Neural cell (in vitro differentiated cells): ENCODE data around the gene CCDC182. TPM values are rescaled to one million over a fixed set of nuclear protein-coding genes. Genes with fewer than 3 reads are reported as not detected.

Experiments used
- H2AFZ ChIP-seq: fragments of 200-600, 300-800 bp; sonication (generic), shearing (Covaris generic); 2 replicates; pipeline ENCODE4 v1.6.0; 2014; ENCODE audit warnings: low read depth, mild to moderate bottlenecking, antibody characterized with exemption, low read length, moderate library complexity
- H3F3A ChIP-seq: fragments of 200-600 bp; shearing (Covaris generic); 2 replicates; pipeline ENCODE4 v1.6.1; 2016; ENCODE audit warnings: mild to moderate bottlenecking, moderate library complexity, mixed read lengths, antibody characterized with exemption, low read length; ENCODE audit not compliant: insufficient read depth, poor library complexity, severe bottlenecking
- H3K27ac ChIP-seq: fragments of 200-600, 300-800 bp; sonication (generic), shearing (Covaris generic); 2 replicates; pipeline ENCODE4 v1.5.1; 2014; ENCODE audit warnings: mild to moderate bottlenecking, low read length, moderate library complexity
- H3K27me3 ChIP-seq: fragments of 300-800, 200-600 bp; sonication (generic), shearing (Covaris generic); 2 replicates; pipeline ENCODE4 v1.6.0; 2014; ENCODE audit warnings: mild to moderate bottlenecking, low read depth, low read length, moderate library complexity; ENCODE audit not compliant: insufficient read depth
- H3K36me3 ChIP-seq: fragments of 300-800, 200-600 bp; sonication (generic), shearing (Covaris generic); 2 replicates; pipeline ENCODE4 v1.5.1; 2014; ENCODE audit warnings: mild to moderate bottlenecking, antibody characterized with exemption, low read length, moderate library complexity; ENCODE audit not compliant: insufficient read depth
- H3K4me2 ChIP-seq: fragments of 300-800, 200-600 bp; sonication (generic), shearing (Covaris generic); 2 replicates; pipeline ENCODE4 v1.6.0; 2014; ENCODE audit warnings: mild to moderate bottlenecking, low read length
- H3K4me3 ChIP-seq: fragments of 300-800, 200-600 bp; sonication (generic), shearing (Covaris generic); 2 replicates; pipeline ENCODE4 v1.5.1; 2014; ENCODE audit warnings: mild to moderate bottlenecking, low read length, moderate library complexity
- H3K79me2 ChIP-seq: fragments of 200-600 bp; shearing (Covaris generic); replicated peaks from 2 replicates; pipeline ENCODE4 v1.6.0; 2014; ENCODE audit warnings: mild to moderate bottlenecking, low read length, moderate library complexity; ENCODE audit not compliant: insufficient read depth
- H3K9ac ChIP-seq: fragments of 300-800, 200-600 bp; sonication (generic), shearing (Covaris generic); 2 replicates; pipeline ENCODE4 v1.6.1; 2016; ENCODE audit warnings: mild to moderate bottlenecking, low read length, mixed read lengths
- H3K9me2 ChIP-seq: fragments of 200-600 bp; shearing (Covaris generic); 2 replicates; pipeline ENCODE4 v1.6.1; 2016; ENCODE audit warnings: mild to moderate bottlenecking, low read length, mixed read lengths; ENCODE audit not compliant: insufficient read depth
- H3K9me3 ChIP-seq: fragments of 200-600, 300-800 bp; sonication (generic), shearing (Covaris generic); 2 replicates; pipeline ENCODE4 v1.6.1; 2016; ENCODE audit warnings: mild to moderate bottlenecking, mixed run types, low read length, moderate library complexity, mixed read lengths
- H4K20me1 ChIP-seq: fragments of 200-600 bp; shearing (Covaris generic); 2 replicates; pipeline ENCODE4 v1.6.1; 2016; ENCODE audit warnings: mild to moderate bottlenecking, mixed run types; ENCODE audit not compliant: insufficient read depth
- CTCF ChIP-seq: fragments of 450-650 bp; IDR thresholded peaks from 2 replicates; pipeline ENCODE4 v1.5.1; 2014; ENCODE audit warnings: antibody characterized with exemption, mild to moderate bottlenecking, moderate library complexity; ENCODE audit not compliant: poor library complexity, severe bottlenecking
- EP300 ChIP-seq: fragments of 450-650 bp; conservative IDR thresholded peaks from 2 replicates; pipeline ENCODE4 v1.6.1; 2014; ENCODE audit warnings: antibody characterized with exemption, mild to moderate bottlenecking, moderate library complexity; ENCODE audit not compliant: poor library complexity, severe bottlenecking
- EZH2 ChIP-seq: fragments of 200-600, 300-800 bp; shearing (Covaris generic), sonication (generic); IDR thresholded peaks from 2 replicates; pipeline ENCODE4 v1.6.1; 2014; ENCODE audit warnings: antibody characterized with exemption, low read length, borderline replicate concordance, mild to moderate bottlenecking; ENCODE audit not compliant: insufficient read depth, poor library complexity, severe bottlenecking
- MXI1 ChIP-seq: fragments of 450-650 bp; conservative IDR thresholded peaks from 2 replicates; pipeline ENCODE4 v1.6.1; 2014; ENCODE audit warnings: antibody characterized with exemption, mild to moderate bottlenecking; ENCODE audit not compliant: poor library complexity, severe bottlenecking
- POLR2AphosphoS5 ChIP-seq: IDR thresholded peaks from 2 replicates; pipeline ENCODE4 v1.6.1; 2012
- RAD21 ChIP-seq: fragments of 450-650 bp; conservative IDR thresholded peaks from 2 replicates; pipeline ENCODE4 v1.6.1; 2014; ENCODE audit warnings: antibody characterized with exemption, mild to moderate bottlenecking, moderate library complexity
- REST ChIP-seq: IDR thresholded peaks from 2 replicates; pipeline ENCODE4 v1.6.1; 2012; ENCODE audit warnings: borderline replicate concordance
- SMC3 ChIP-seq: fragments of 450-650 bp; conservative IDR thresholded peaks from 2 replicates; pipeline ENCODE4 v1.6.1; 2014; ENCODE audit warnings: antibody characterized with exemption, mild to moderate bottlenecking, moderate library complexity; ENCODE audit not compliant: poor library complexity
- TAF1 ChIP-seq: IDR thresholded peaks from 2 replicates; pipeline ENCODE4 v1.6.1; 2012; ENCODE audit warnings: low read depth
- polyA minus RNA-seq: library from RNA; depleted of rRNA, polyadenylated mRNA; stranded (reverse); fragments of >200 nt; gene quantifications from 2 replicates; pipeline ENCODE4 v1.2.3, GENCODE V29; 2014
- polyA plus RNA-seq: library from polyadenylated mRNA; depleted of rRNA; stranded (reverse); fragments of >200 nt; gene quantifications from 2 replicates; pipeline ENCODE4 v1.2.3, GENCODE V29; 2014

The CCDC182 gene
- not detected in 2 replicates for polyA plus RNA-seq
- not detected in 2 replicates for polyA minus RNA-seq

GRCh38 chr17:57745242-57745641, at the start of gene CCDC182:
CCDC182 (minus strand) TSS chr17:57745299; CDS start chr17:57745272, 27 bp downstream.
- Histone ChIP-seq H3K9me3 (no peaks in the 10 kb centered on the region), H3K27me3 (no peaks in the 10 kb centered on the region), H2AFZ (no peak within 1 kb of the TSS), H3K27ac (no peak within 1 kb of the TSS), H3K79me2 (no peaks in the 10 kb centered on the region), H3K9ac (no peak within 1 kb of the TSS), H3K36me3 (no peaks in the 10 kb centered on the region), H3K4me3 (no peak within 1 kb of the TSS), H4K20me1 (no peaks in the 10 kb centered on the region), H3K4me2 (no peak within 1 kb of the TSS), H3F3A (no peaks in the 10 kb centered on the region), H3K9me2 (no peaks in the 10 kb centered on the region)
- TF ChIP-seq SMC3 = no peak
- no peak for TF ChIP-seq RAD21
- no peak for TF ChIP-seq EZH2
- no peak for TF ChIP-seq EP300
- TF ChIP-seq POLR2AphosphoS5 = no peak
- TF ChIP-seq TAF1 = no peak
- TF ChIP-seq MXI1 = no peak
- no peak for TF ChIP-seq REST
- TF ChIP-seq CTCF = no peak

- H2AFZ ChIP-seq = no peak overlapping the region
- no peaks in the 10 kb centered on the region for H4K20me1 ChIP-seq
- H3K9ac ChIP-seq = no peak overlapping the region
- no peaks in the 10 kb centered on the region for H3K27me3 ChIP-seq
- H3F3A ChIP-seq = no peaks in the 10 kb centered on the region
- no peaks in the 10 kb centered on the region for H3K79me2 ChIP-seq
- H3K9me3 ChIP-seq = no peaks in the 10 kb centered on the region
- no peak overlapping the region for H3K4me3 ChIP-seq
- H3K4me2 ChIP-seq = no peak overlapping the region
- no peaks in the 10 kb centered on the region for H3K9me2 ChIP-seq
- no peak overlapping the region for H3K27ac ChIP-seq
- TF ChIP-seq REST (no peak), RAD21 (no peak), TAF1 (no peak), EP300 (no peak)
- H3K36me3 ChIP-seq = no peaks in the 10 kb centered on the region
Measured at GRCh38 chr17:57794841-57795240, 49.7 kb upstream of the CCDC182 start.
